Endothelial cell of hepatic sinusoid (primary cell): ENCODE measurements around the gene ASB10.

Experiments
- in situ Hi-C: cut with HindIII; loops from 2 replicates; pipeline ENCODE4 v1.10.0; 2017; ENCODE audit warnings: low sequenced_read_pairs

The ASB10 gene

GRCh38 chr7:151168003-151168786 is 18.9 kb downstream of the ASB10 start:
- in situ Hi-C loops, result loop anchor here (5.0 kb wide), 3 partner anchors 39 to 84 kb away; partner anchors contain the start of gene AGAP3

- in situ Hi-C loops, result loop anchor here (5.0 kb wide), 3 partner anchors 40 to 85 kb away; partner anchors contain the start of gene AGAP3
Observed at GRCh38 chr7:151167197-151167961, 19.7 kb downstream of the ASB10 start, which contains the start of gene GBX1. TSS of gene GBX1 (minus strand) at chr7:151167694. CDS start at chr7:151167548, 146 bp downstream.

- in situ Hi-C loops, result loop anchor here (5.0 kb wide), 3 partner anchors 41 to 86 kb away; partner anchors contain the start of gene AGAP3
Observed at GRCh38 chr7:151166629-151167196, 20.3 kb downstream of the ASB10 start.

- in situ Hi-C loops, result no loop called here
Observed at GRCh38 chr7:151161757-151162156, 25.3 kb downstream of the ASB10 start.

- in situ Hi-C loops, result no loop called here
Observed at GRCh38 chr7:151157645-151158329, 29.3 kb downstream of the ASB10 start.

GRCh38 chr7:151152643-151153513 is 34.2 kb downstream of the ASB10 start:
- in situ Hi-C loops, result no loop called here

GRCh38 chr7:151150388-151150787 is 36.7 kb downstream of the ASB10 start:
- in situ Hi-C loops, result no loop called here

GRCh38 chr7:151148319-151149259 is 38.5 kb downstream of the ASB10 start:
- in situ Hi-C loops, result loop anchor here (5.0 kb wide), 2 partner anchors 136 to 154 kb away; no protein-coding TSS in a partner anchor

GRCh38 chr7:151146761-151147160 is 40.3 kb downstream of the ASB10 start:
- in situ Hi-C loops, result loop anchor here (5.0 kb wide), 2 partner anchors 134 to 156 kb away; no protein-coding TSS in a partner anchor

GRCh38 chr7:151144387-151144786 is 42.7 kb downstream of the ASB10 start:
- in situ Hi-C loops, result no loop called here

- in situ Hi-C loops, result no loop called here
Observed at GRCh38 chr7:151143261-151144015, 43.6 kb downstream of the ASB10 start.

GRCh38 chr7:151142686-151143040 is 44.4 kb downstream of the ASB10 start:
- in situ Hi-C loops, result no loop called here

GRCh38 chr7:151141855-151142685 is 45.0 kb downstream of the ASB10 start:
- in situ Hi-C loops, result no loop called here

- in situ Hi-C loops, result no loop called here
Observed at GRCh38 chr7:151141311-151141854, 45.7 kb downstream of the ASB10 start.

- in situ Hi-C loops, result no loop called here
Observed at GRCh38 chr7:151140826-151141225, 46.2 kb downstream of the ASB10 start.

GRCh38 chr7:151139791-151140190 is 47.3 kb downstream of the ASB10 start:
- in situ Hi-C loops, result loop anchor here (10.0 kb wide), 1 partner anchor 85 kb away; the partner anchor contains the start of gene ABCF2
